ENCODE measurements around the gene DCP2. TPM values are rescaled to one million over a fixed set of nuclear protein-coding genes. Genes with fewer than 3 reads are reported as not detected.

The DCP2 gene
- polyA plus RNA-seq, result 13.6 and 30.8 TPM in 2 replicates

DNA sequence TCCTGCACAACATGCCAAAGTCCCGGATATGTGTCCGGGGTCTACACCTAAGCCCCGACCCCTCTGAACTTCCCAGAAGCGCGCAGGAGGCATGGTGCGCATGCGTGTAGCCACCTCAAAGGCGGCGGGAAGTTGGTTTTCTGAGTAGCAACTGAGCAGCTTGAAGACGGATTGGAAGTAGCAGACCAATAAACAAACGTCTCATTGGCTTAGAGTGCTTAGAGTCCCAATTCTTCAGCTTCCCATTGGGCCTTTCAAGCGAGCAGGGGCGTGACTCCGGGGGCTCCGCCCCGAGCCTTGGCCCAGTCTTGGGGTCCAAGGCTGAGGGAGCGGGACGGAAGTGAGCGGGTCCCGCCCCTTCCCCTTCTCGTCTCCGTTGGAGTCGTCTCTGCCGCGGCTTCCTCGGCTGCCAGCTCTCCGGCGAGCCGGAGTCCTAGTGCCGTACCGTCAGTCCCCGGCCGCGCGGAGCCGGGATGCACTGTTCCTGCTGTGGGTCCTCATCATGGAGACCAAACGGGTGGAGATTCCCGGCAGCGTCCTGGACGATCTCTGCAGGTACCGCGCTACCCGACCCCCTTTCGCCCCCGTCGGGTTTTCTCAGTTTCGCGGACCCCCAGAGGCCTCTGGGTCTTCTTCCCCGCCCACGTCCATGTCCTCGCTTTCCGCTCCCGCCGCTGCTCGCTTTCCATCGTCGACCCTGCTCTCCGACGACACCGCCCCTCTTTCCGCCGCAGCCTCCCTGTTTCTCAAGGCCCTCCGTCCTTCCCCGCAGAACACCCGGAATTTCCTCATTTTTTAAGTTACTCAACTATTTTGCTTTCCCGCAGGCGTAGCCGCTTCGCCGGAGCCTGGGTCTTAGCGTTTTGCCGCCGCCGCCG is at the start of gene DCP2:
DCP2 (plus strand) TSS at position 367 of the 878 bp plus-strand sequence; CDS start at position 503, 136 bp downstream.

Other genes with a start within 250 kb of the DCP2 start
- 68.3 and 69.8 TPM in 2 replicates for gene APC, start 238.9 kb upstream of the DCP2 start, polyA plus RNA-seq
- gene SRP19, start 115.5 kb upstream of the DCP2 start, polyA plus RNA-seq, result 94.4 and 142 TPM in 2 replicates
- 16.7 and 78.9 TPM in 2 replicates for gene REEP5, start 54.6 kb upstream of the DCP2 start, polyA plus RNA-seq